Keratinocyte (primary cell): ENCODE results near the gene SCAPER.

Experiments
- EZH2 ChIP-seq: IDR thresholded peaks from one replicate; pipeline ENCODE4 v1.6.1; 2012; ENCODE audit warnings: inconsistent platforms, mild to moderate bottlenecking, low read length, moderate library complexity
- TF ChIP-seq, protein P1 (sequence below), 3 experiments: IDR thresholded peaks in 1 of 3; conservative IDR thresholded peaks in 1 of 3; optimal IDR thresholded peaks in 1 of 3; 2 replicates in 2 of 3; 3 replicates in 1 of 3; pipeline versions ENCODE3 to v1.5.1; 2011; ENCODE audit warnings: low read length in 3 of 3, mild to moderate bottlenecking in 3 of 3, moderate library complexity in 2 of 3, control low read depth in 1 of 3, inconsistent platforms in 1 of 3; ENCODE audit not compliant: insufficient read depth in 2 of 3; ENCODE audit errors: extremely low read depth in 1 of 3

DNA sequence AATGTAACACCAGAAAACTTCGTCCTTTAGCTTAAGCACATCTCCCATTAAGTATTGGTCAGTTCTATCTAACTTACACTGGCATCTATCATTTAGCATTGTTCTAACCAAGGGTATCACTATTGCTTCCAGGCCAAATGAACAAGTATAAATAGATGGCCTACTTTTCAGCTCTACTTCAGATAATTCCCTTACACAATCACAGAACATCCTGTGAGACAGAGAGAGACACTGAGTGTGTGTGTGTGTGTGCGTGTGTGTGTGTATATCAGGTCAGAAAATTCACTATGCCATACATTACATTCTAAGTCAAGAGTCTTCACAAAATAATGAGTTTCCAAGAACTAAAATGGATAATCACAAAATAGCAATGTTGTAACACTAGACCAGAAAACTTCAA is 39.1 kb downstream of the SCAPER start:
- TF ChIP-seq, protein P1, sequence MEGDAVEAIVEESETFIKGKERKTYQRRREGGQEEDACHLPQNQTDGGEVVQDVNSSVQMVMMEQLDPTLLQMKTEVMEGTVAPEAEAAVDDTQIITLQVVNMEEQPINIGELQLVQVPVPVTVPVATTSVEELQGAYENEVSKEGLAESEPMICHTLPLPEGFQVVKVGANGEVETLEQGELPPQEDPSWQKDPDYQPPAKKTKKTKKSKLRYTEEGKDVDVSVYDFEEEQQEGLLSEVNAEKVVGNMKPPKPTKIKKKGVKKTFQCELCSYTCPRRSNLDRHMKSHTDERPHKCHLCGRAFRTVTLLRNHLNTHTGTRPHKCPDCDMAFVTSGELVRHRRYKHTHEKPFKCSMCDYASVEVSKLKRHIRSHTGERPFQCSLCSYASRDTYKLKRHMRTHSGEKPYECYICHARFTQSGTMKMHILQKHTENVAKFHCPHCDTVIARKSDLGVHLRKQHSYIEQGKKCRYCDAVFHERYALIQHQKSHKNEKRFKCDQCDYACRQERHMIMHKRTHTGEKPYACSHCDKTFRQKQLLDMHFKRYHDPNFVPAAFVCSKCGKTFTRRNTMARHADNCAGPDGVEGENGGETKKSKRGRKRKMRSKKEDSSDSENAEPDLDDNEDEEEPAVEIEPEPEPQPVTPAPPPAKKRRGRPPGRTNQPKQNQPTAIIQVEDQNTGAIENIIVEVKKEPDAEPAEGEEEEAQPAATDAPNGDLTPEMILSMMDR (optimal IDR thresholded peaks at IDR 0.05 in 1 of 3, IDR thresholded peaks at IDR 0.05 in 1 of 3, conservative IDR thresholded peaks at IDR 0.05 in 1 of 3; ENCODE audit: extremely low read depth in 1 of 3, insufficient read depth in 2 of 3, low read length in 3 of 3), result no peak
- TF ChIP-seq EZH2, result no peak
